Skeletal muscle satellite cell (primary cell): ENCODE data around the gene TEAD1.

Experiments used
- H3K27me3 ChIP-seq: 2 replicates; pipeline ENCODE4 v1.7.0; 2013; ENCODE audit warnings: low read length; ENCODE audit not compliant: control insufficient read depth, insufficient read depth
- H3K36me3 ChIP-seq: 2 replicates; pipeline ENCODE4 v1.7.0; 2013; ENCODE audit warnings: mild to moderate bottlenecking, control low read depth, low read length; ENCODE audit not compliant: insufficient read depth
- H3K4me1 ChIP-seq: 2 replicates; pipeline ENCODE4 v1.7.0; 2013; ENCODE audit warnings: low read length; ENCODE audit not compliant: control insufficient read depth, insufficient read depth
- H3K4me2 ChIP-seq: 2 replicates; pipeline ENCODE4 v1.7.0; 2013; ENCODE audit warnings: mild to moderate bottlenecking, low read length
- H3K4me3 ChIP-seq: 2 replicates; pipeline ENCODE4 v1.7.0; 2013; ENCODE audit warnings: low read length
- H3K9ac ChIP-seq: 2 replicates; pipeline ENCODE4 v1.7.0; 2013; ENCODE audit warnings: mild to moderate bottlenecking, low read depth, low read length, moderate library complexity
- H3K9me3 ChIP-seq: replicated peaks from 2 replicates; pipeline ENCODE4 v1.7.0; 2013; ENCODE audit warnings: mild to moderate bottlenecking, control low read depth, low read length

TEAD1 gene

GRCh38 chr11:12698048-12698447, 23.8 kb downstream of the TEAD1 start:
- no peaks in the 10 kb centered on the region for H3K36me3 ChIP-seq
- H3K4me2 ChIP-seq, result no peak overlapping the region
- H3K4me3 ChIP-seq, result no peak overlapping the region
- H3K27me3 ChIP-seq, result no peaks in the 10 kb centered on the region
- H3K9me3 ChIP-seq, result no peaks in the 10 kb centered on the region
- H3K9ac ChIP-seq, result no peak overlapping the region
- H3K4me1 ChIP-seq, result peaks cover 59% of the 10 kb centered on the region

DNA sequence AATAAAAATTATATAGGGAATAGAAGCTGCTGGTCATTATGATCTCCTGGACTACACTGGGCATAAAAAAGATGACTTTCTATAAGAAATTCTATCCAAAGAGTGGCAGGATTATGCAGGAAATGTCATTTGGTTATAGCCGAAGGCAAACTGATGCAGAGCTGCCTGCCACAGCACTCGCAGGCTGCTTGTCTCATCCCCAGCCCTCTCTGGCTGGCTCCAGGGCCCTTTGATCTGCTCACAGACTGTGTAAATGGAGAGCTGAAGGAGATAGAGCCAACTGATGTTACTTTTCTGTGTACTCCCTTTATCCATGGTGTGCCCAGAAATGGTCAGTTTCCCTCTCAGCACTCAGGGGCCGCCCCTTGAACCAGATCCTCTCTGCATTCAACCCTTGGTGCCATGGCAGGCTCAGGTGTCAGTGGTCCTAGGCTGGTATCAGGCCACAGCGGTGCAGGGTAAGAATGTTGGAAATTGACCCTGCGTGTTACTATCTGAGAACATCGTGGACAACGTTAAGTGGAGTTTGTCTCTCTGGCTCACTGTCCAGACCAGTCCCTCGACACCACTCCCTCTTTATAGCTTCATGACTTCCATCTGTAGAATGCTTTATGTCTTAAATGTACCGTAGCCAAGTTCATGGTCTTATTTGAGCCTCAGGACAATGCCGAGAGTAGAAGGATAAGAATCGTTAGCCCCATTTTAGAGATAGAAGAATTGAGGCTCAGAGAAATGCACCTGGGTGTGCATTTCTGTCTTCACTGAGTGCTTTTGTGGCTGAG, 27.8 kb downstream of the TEAD1 start:
- no peak overlapping the region for H3K4me3 ChIP-seq
- H3K4me1 ChIP-seq, result peaks cover 62% of the 10 kb centered on the region
- no peaks in the 10 kb centered on the region for H3K9me3 ChIP-seq
- H3K4me2 ChIP-seq, result no peak overlapping the region
- no peak overlapping the region for H3K9ac ChIP-seq
- no peaks in the 10 kb centered on the region for H3K27me3 ChIP-seq
- peaks cover 12% of the 10 kb centered on the region for H3K36me3 ChIP-seq

- H3K4me2 ChIP-seq, result peak overlapping the region; percentile 59
- H3K9me3 ChIP-seq, result no peaks in the 10 kb centered on the region
- peaks cover 15% of the 10 kb centered on the region for H3K36me3 ChIP-seq
- no peaks in the 10 kb centered on the region for H3K27me3 ChIP-seq
- H3K4me1 ChIP-seq, result peaks cover 72% of the 10 kb centered on the region
- no peak overlapping the region for H3K4me3 ChIP-seq
- H3K9ac ChIP-seq, result no peak overlapping the region
Observed at GRCh38 chr11:12702999-12703453, 28.8 kb downstream of the TEAD1 start.

DNA sequence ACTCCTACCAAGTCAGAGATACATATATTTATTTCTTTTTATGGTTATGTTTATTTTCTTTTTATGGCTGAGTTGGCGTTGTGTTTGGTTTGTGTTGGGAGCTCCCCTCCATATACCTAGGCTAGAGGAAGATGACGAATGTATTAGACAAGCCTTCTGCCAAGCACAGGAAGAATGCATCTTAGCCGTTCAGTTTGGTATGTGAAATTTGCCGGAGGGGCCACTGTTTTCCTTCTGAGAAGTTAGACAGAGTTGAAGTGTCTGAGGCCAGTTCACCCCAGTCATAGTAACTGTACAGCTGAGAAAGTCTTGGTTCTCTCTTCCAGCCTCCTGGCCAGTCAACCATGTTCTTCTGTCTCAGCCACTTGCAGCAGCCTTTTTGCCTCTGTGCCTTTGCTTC, 29.8 kb downstream of the TEAD1 start:
- Histone ChIP-seq H3K4me2 (peak overlapping the region; percentile 59), H3K4me3 (no peak overlapping the region)

DNA sequence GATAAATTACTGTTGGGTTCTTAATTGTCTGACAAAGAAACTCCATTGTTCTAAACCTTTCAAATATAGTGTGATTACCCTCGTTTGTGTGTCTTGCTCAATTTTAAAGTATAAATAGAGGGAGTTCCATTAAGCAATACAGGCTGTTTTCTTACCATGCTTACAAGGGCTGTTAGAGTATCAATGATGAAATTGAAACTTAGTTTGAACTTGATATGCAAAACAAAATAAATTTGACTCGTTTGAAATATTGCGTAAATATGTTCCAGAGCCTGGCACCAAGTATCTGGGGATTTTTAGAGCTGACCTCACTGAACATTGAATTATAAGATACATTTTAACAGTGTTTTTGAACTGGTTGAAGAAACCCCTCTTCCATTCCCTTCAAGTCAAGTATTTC, 31.7 kb downstream of the TEAD1 start:
- H3K27me3 ChIP-seq, result no peaks in the 10 kb centered on the region
- peaks cover 61% of the 10 kb centered on the region for H3K4me1 ChIP-seq
- H3K9me3 ChIP-seq, result no peaks in the 10 kb centered on the region
- H3K36me3 ChIP-seq, result peaks cover 15% of the 10 kb centered on the region
- H3K4me2 ChIP-seq, result no peak overlapping the region
- H3K4me3 ChIP-seq, result no peak overlapping the region
- H3K9ac ChIP-seq, result no peak overlapping the region

More for the DNA sequence above, 29.8 kb downstream of the TEAD1 start:
- Histone ChIP-seq H3K9me3 (no peaks in the 10 kb centered on the region), H3K36me3 (peaks cover 15% of the 10 kb centered on the region), H3K27me3 (no peaks in the 10 kb centered on the region), H3K4me1 (peaks cover 73% of the 10 kb centered on the region), H3K9ac (peak overlapping the region; percentile 25)

DNA sequence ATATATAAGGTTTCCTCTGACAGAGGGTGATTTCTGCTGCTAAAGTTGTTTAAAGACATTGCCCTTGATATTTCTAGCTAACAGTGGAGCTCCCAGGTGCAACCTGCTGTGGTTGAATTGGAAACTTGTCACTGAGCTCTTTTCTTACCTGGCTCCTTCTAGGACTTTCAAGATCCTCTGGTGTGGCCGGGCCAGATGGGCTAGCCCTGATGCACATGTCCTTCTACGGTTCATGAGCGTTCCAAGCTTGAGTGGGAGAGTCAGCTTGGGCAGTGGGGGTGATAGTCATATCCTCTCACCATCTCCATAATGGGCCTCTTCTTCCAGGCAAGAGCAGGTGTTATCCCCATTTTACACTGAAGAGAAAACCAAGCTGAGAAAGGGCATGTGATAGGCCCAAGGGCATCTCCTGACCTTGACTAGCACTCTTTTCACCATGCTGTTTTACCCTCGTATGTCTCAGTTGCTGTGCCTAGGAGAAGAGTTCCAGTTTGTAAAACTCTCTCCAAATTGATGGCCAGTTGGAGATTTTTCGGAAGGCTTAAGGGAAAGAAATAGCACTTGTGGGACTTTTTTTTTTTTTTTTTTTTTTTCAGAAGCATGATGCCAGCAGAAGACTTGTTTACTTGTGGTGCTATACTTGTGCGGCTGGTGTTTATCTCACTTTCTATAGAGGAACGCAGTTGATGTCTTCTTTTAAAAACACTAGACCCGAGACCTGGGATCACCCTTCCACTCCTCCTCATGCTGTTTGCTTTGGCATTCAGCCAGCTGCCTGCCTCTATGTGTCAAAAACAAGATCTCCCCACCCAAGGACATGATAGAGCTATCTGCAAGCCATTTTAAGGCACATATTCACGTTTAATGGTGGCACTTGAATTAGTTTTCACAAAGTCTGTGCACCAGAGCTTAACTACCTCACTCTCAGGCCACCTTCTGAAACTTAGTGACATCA, 32.6 kb downstream of the TEAD1 start:
- Histone ChIP-seq H3K36me3 (peaks cover 18% of the 10 kb centered on the region), H3K9me3 (no peaks in the 10 kb centered on the region), H3K4me2 (peak overlapping the region; percentile 41), H3K4me1 (peaks cover 60% of the 10 kb centered on the region), H3K9ac (no peak overlapping the region), H3K4me3 (no peak overlapping the region), H3K27me3 (no peaks in the 10 kb centered on the region)

DNA sequence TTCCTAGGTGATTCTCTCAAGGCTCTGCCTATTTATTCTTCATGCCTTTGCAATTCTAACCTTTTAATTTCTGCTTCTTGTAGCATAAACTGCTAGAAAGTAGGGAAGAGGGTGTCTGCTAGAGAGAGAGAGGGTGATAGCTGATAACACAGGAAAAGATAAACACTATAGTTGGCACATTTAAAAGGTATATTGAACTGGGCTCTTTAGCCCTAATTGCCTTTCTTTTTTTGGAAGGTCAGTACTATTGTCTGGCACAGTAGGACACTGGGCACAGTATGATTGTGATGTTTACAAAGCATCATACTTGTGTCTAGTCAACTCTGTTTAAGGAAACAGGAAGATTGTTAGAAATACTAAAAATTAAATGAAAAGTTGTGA, 33.3 kb downstream of the TEAD1 start:
- Histone ChIP-seq H3K4me1 (peaks cover 61% of the 10 kb centered on the region), H3K4me3 (no peak overlapping the region), H3K4me2 (peak overlapping the region; percentile 41), H3K36me3 (peaks cover 19% of the 10 kb centered on the region), H3K27me3 (no peaks in the 10 kb centered on the region), H3K9ac (no peak overlapping the region), H3K9me3 (no peaks in the 10 kb centered on the region)

- Histone ChIP-seq H3K4me1 (peaks cover 24% of the 10 kb centered on the region), H3K4me2 (no peak overlapping the region), H3K4me3 (no peak overlapping the region), H3K27me3 (no peaks in the 10 kb centered on the region), H3K9ac (no peak overlapping the region), H3K36me3 (peaks cover 7% of the 10 kb centered on the region), H3K9me3 (no peaks in the 10 kb centered on the region)
Observed at GRCh38 chr11:12711496-12711895, 37.3 kb downstream of the TEAD1 start.

DNA sequence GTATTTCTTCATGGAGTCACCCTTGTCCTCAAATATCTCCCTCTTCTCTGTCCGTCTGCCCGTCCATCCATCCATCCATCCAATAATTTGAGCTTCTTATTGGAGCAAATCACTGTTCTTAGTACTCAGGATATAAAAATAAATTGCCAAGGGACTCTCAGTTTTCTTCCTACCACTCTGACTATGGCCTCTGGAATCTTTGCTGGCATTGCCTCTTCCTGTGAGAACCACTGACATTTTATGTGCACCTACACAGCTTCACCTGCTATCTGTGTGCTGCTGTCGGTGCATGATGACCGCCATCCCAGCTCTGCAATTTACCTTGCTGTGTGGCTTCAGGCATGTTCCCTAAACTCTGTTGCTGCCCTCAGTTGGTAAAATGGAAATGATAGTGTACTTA, 37.9 kb downstream of the TEAD1 start:
- Histone ChIP-seq H3K4me1 (peaks cover 17% of the 10 kb centered on the region), H3K9ac (no peak overlapping the region), H3K4me2 (no peak overlapping the region)

GRCh38 chr11:12715131-12715530, 40.9 kb downstream of the TEAD1 start:
- H3K9me3 ChIP-seq, result no peaks in the 10 kb centered on the region
- H3K4me2 ChIP-seq, result no peak overlapping the region
- peaks cover 9% of the 10 kb centered on the region for H3K36me3 ChIP-seq
- H3K9ac ChIP-seq, result no peak overlapping the region
- H3K27me3 ChIP-seq, result no peaks in the 10 kb centered on the region
- H3K4me3 ChIP-seq, result no peak overlapping the region
- H3K4me1 ChIP-seq, result peaks cover 24% of the 10 kb centered on the region

More for the DNA sequence above, 37.9 kb downstream of the TEAD1 start:
- Histone ChIP-seq H3K9me3 (no peaks in the 10 kb centered on the region), H3K27me3 (no peaks in the 10 kb centered on the region), H3K36me3 (peaks cover 11% of the 10 kb centered on the region), H3K4me3 (no peak overlapping the region)

GRCh38 chr11:12715941-12716340, 41.7 kb downstream of the TEAD1 start:
- no peak overlapping the region for H3K9ac ChIP-seq
- peaks cover 31% of the 10 kb centered on the region for H3K4me1 ChIP-seq
- no peak overlapping the region for H3K4me3 ChIP-seq
- no peak overlapping the region for H3K4me2 ChIP-seq
- H3K9me3 ChIP-seq, result no peaks in the 10 kb centered on the region
- no peaks in the 10 kb centered on the region for H3K27me3 ChIP-seq
- peaks cover 9% of the 10 kb centered on the region for H3K36me3 ChIP-seq
